ENCODE results near the gene MRAP2.

GRCh38 chr6:84086545-84087429 lies 53.2 kb downstream of the MRAP2 start:
- no peak for TF ChIP-seq GATA2 (IDR thresholded peaks at IDR 0.05; ENCODE audit: low read depth, low read length)
- no peak for TF ChIP-seq GATA3 (IDR thresholded peaks at IDR 0.05; ENCODE audit: low read depth, low read length)

Measured in SH-SY5Y (cell line).